ENCODE results near the gene KLHL22.

Gene KLHL22

GRCh38 chr22:20442485-20443284, 52.9 kb downstream of the KLHL22 start:
- DNase-seq = no peak

- DNase-seq = no peak
Observed at GRCh38 chr22:20441631-20442484, 53.7 kb downstream of the KLHL22 start.

GRCh38 chr22:20440637-20441591, 54.7 kb downstream of the KLHL22 start:
- DNase-seq = no peak

GRCh38 chr22:20439928-20440575, 55.5 kb downstream of the KLHL22 start:
- DNase-seq = no peak

- DNase-seq = no peak
Observed at GRCh38 chr22:20439556-20439927, 56.1 kb downstream of the KLHL22 start.

GRCh38 chr22:20438678-20439492, 56.7 kb downstream of the KLHL22 start:
- DNase-seq = no peak

GRCh38 chr22:20438427-20438677, 57.2 kb downstream of the KLHL22 start:
- DNase-seq = no peak

GRCh38 chr22:20437613-20438426, 57.8 kb downstream of the KLHL22 start, which contains the start of gene SCARF2:
SCARF2 (minus strand) TSS chr22:20437825; CDS start chr22:20437754, 71 bp downstream.
- DNase-seq = peak; percentile 43

- DNase-seq = peak; percentile 10
Observed at GRCh38 chr22:20436768-20437612, 58.6 kb downstream of the KLHL22 start.

- DNase-seq = peak; percentile 30
Observed at GRCh38 chr22:20436307-20436767, 59.3 kb downstream of the KLHL22 start.

GRCh38 chr22:20435436-20436306, 59.9 kb downstream of the KLHL22 start:
- no peak for DNase-seq

GRCh38 chr22:20434773-20435172, 60.8 kb downstream of the KLHL22 start:
- no peak for DNase-seq

GRCh38 chr22:20434264-20434751, 61.3 kb downstream of the KLHL22 start:
- no peak for DNase-seq

GRCh38 chr22:20433686-20434241, 61.8 kb downstream of the KLHL22 start:
- DNase-seq = no peak

GRCh38 chr22:20433191-20433590, 62.4 kb downstream of the KLHL22 start:
- no peak for DNase-seq

- DNase-seq = no peak
Observed at GRCh38 chr22:20432244-20432686, 63.3 kb downstream of the KLHL22 start.

GRCh38 chr22:20431511-20432192, 63.9 kb downstream of the KLHL22 start:
- no peak for DNase-seq
